ENCODE results near the gene SYNDIG1. TPM values are rescaled to one million over a fixed set of nuclear protein-coding genes. Genes with fewer than 3 reads are reported as not detected.

The SYNDIG1 gene
- polyA plus RNA-seq, 1 experiment, result not detected

GRCh38 chr20:24686156-24686555, 216.7 kb downstream of the SYNDIG1 start:
- no peak for DNase-seq (ENCODE audit: low read depth, low spot score)
- H3K27me3 ChIP-seq (ENCODE audit: control insufficient read depth, insufficient read depth, low read length), result peaks cover 14% of the 10 kb centered on the region
- no peaks in the 10 kb centered on the region; the same call in 1 of the 2 replicates for H3K9me3 ChIP-seq (ENCODE audit: control insufficient read depth, insufficient read depth, low read length)
- no peak overlapping the region for H3K27ac ChIP-seq (ENCODE audit: low read depth, low read length)
- ChIA-PET CTCF (no interaction called here), POLR2A (no interaction called here)
- TF ChIP-seq CTCF (IDR thresholded peaks at IDR 0.05; ENCODE audit: low read depth, low read length), result no peak
- H3K4me3 ChIP-seq (ENCODE audit: low read depth, low read length), result no peak overlapping the region

GRCh38 chr20:24690408-24690807, 221.0 kb downstream of the SYNDIG1 start:
- ChIA-PET CTCF (no interaction called here), POLR2A (no interaction called here)
- TF ChIP-seq CTCF (IDR thresholded peaks at IDR 0.05; ENCODE audit: low read depth, low read length), result no peak
- Histone ChIP-seq H3K27ac (ENCODE audit: low read depth, low read length) (no peak overlapping the region), H3K9me3 (ENCODE audit: control insufficient read depth, insufficient read depth, low read length) (no peaks in the 10 kb centered on the region), H3K27me3 (ENCODE audit: control insufficient read depth, insufficient read depth, low read length) (peaks cover 21% of the 10 kb centered on the region), H3K4me3 (ENCODE audit: low read depth, low read length) (no peak overlapping the region)
- DNase-seq (ENCODE audit: low read depth, low spot score), result no peak

- TF ChIP-seq CTCF (IDR thresholded peaks at IDR 0.05; ENCODE audit: low read depth, low read length), result no peak
- no peak for DNase-seq (ENCODE audit: low read depth, low spot score)
- CTCF ChIA-PET, result no interaction called here
Observed at GRCh38 chr20:24691901-24692351, 222.5 kb downstream of the SYNDIG1 start.

GRCh38 chr20:24692446-24693200, 223.2 kb downstream of the SYNDIG1 start:
- CTCF ChIA-PET, result no interaction called here
- no peak for TF ChIP-seq CTCF (IDR thresholded peaks at IDR 0.05; ENCODE audit: low read depth, low read length)
- DNase-seq (ENCODE audit: low read depth, low spot score), result no peak

More at GRCh38 chr20:24691901-24692351, 222.5 kb downstream of the SYNDIG1 start:
- H3K4me3 ChIP-seq (ENCODE audit: low read depth, low read length), result no peak overlapping the region
- no peak overlapping the region for H3K27ac ChIP-seq (ENCODE audit: low read depth, low read length)
- peaks cover 21% of the 10 kb centered on the region for H3K27me3 ChIP-seq (ENCODE audit: control insufficient read depth, insufficient read depth, low read length)
- H3K9me3 ChIP-seq (ENCODE audit: control insufficient read depth, insufficient read depth, low read length), result no peaks in the 10 kb centered on the region
- POLR2A ChIA-PET, result no interaction called here

GRCh38 chr20:24693466-24694156, 224.2 kb downstream of the SYNDIG1 start:
- POLR2A ChIA-PET, result no interaction called here
- H3K9me3 ChIP-seq (ENCODE audit: control insufficient read depth, insufficient read depth, low read length), result no peaks in the 10 kb centered on the region
- H3K4me3 ChIP-seq (ENCODE audit: low read depth, low read length), result no peak overlapping the region
- CTCF ChIA-PET, result no interaction called here
- H3K27me3 ChIP-seq (ENCODE audit: control insufficient read depth, insufficient read depth, low read length), result peaks cover 18% of the 10 kb centered on the region
- TF ChIP-seq CTCF (IDR thresholded peaks at IDR 0.05; ENCODE audit: low read depth, low read length), result no peak
- no peak overlapping the region for H3K27ac ChIP-seq (ENCODE audit: low read depth, low read length)
- DNase-seq (ENCODE audit: low read depth, low spot score), result no peak

More at GRCh38 chr20:24692446-24693200, 223.2 kb downstream of the SYNDIG1 start:
- no peak overlapping the region for H3K27ac ChIP-seq (ENCODE audit: low read depth, low read length)
- POLR2A ChIA-PET, result no interaction called here
- no peak overlapping the region for H3K4me3 ChIP-seq (ENCODE audit: low read depth, low read length)
- no peaks in the 10 kb centered on the region for H3K9me3 ChIP-seq (ENCODE audit: control insufficient read depth, insufficient read depth, low read length)
- peaks cover 18% of the 10 kb centered on the region for H3K27me3 ChIP-seq (ENCODE audit: control insufficient read depth, insufficient read depth, low read length)

Measured in AG04450 (cell line).